Midbrain (tissue), 1 donor: Measurements from ENCODE around the gene TSPAN18.

Source experiments
- DNase-seq: peaks from one replicate; lab custom pipeline; 2025; lab: John Stamatoyannopoulos, UW

The TSPAN18 gene

DNA sequence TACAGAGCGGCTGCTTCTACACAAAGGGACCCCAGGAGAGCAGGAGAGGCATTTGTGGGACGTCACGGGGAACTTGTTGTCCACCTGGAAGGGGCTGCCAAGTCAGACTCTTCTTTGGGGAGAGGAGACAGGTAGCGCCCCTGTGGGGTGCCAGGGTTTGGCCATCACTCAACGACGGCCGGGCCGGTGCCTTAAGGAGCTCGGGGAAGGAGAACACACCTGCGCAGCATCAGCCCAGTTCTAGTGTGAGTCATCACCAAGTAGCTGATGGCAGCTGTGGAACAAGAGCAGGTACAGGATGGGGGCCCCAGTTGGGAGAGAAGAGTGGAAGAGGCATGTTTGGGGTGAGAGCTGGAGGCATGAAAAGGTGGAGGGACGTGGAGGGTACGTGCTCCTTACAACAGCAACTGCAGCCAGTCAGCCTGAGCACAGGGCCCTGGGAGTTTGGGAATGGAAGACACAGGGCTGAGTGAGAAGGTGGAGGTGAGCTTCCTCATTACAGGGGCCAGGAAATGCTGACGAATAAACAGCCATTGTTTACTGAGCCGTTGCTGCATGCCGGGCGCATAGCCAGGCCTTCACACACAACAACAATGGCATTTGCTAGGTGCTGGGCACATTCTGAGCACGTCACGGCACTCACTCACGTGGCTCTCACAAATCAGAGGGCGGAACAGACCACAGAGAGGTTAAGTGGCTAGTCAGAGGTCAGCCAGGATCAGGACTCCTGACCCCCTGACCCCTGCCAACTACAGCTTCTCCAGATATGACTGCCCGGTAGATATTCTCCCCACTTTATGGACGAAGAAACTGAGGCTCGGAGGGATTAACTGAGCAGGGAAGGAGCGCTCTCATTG, 253.0 kb downstream of the TSPAN18 start:
- DNase-seq = no peak

DNA sequence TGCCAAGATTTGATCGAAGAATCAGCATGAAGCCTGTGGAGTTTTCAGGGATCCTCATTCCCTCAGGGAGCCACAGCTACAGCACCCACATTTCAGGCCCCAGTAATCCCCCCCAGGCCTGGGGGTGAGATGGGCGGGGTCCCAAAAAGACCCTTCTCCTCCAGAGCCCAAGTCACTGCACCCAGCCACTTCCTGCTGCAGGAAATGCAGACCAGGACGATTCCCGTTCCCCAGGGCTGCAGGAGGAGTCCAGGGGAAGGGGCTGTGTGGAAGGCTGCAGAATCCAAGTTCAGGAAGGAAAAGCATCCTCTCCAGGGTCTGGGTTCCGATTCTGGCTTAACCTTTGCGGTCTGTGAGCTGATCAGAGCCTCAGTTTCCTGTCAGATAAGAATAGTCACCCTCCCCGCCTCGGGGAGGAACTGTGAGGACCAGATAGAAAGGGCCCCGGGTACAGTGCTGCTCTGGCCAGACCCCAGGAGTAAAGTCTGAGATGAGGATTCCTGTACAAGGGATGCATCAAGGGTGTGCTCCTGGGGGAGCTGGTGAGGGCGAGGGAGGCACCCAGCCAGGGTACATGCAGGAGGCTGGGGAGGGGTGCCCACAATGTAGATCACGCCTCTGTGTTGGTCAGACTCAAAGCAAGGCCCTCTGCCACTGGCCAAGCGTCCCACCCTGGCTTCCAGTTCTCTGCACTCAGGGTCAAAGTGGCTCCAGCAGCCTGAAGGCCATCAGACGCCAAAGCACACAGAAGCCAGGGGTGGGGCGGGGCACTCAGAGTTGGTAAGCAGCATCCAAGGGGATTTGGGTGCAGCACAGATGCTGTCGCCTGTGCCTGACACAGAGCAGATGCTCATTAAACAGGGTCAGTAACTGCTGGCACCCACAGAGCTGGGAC, 254.0 kb downstream of the TSPAN18 start:
- no peak for DNase-seq
